Memory B cell (primary cell): ENCODE data around the gene PSMC2.
"Not testable (repeated sequence)": the region's sequence is repeated elsewhere in the genome, so short reads cannot be mapped to it uniquely, and the experiment has no call there.

Experiments
- ATAC-seq: fragments of 150-1000 bp; cut with Tn5 transposase; 2 replicates; pipeline ENCODE4 v1.10.0; 2021; ENCODE audit warnings: low read depth, mild to moderate bottlenecking, moderate library complexity
- DNase-seq, 2 donors: peaks; one replicate each; pipeline ENCODE4 v3.0.0; 2022; ENCODE audit warnings: low spot score in 2 of 2
- H3K27ac Mint-ChIP-seq: one replicate; pipeline ENCODE4 v1.8.0; 2022; ENCODE audit warnings: mild to moderate bottlenecking, moderate library complexity, mixed read lengths
- H3K27me3 Mint-ChIP-seq: one replicate; pipeline ENCODE4 v1.8.0; 2022; ENCODE audit warnings: mixed read lengths
- H3K36me3 Mint-ChIP-seq: one replicate; pipeline ENCODE4 v1.8.0; 2022; ENCODE audit warnings: mild to moderate bottlenecking, mixed read lengths
- H3K4me1 Mint-ChIP-seq: one replicate; pipeline ENCODE4 v1.8.0; 2022; ENCODE audit warnings: mixed read lengths
- H3K4me3 Mint-ChIP-seq: one replicate; pipeline ENCODE4 v1.8.0; 2022; ENCODE audit warnings: mild to moderate bottlenecking, moderate library complexity, mixed read lengths
- H3K9me3 Mint-ChIP-seq: one replicate; pipeline ENCODE4 v1.8.0; 2022; ENCODE audit warnings: mixed read lengths

PSMC2 gene

GRCh38 chr7:103389263-103389662 is 41.8 kb downstream of the PSMC2 start:
- no peak overlapping the region for H3K27ac Mint-ChIP-seq
- H3K4me1 Mint-ChIP-seq = no peaks in the 10 kb centered on the region
- H3K9me3 Mint-ChIP-seq = no peaks in the 10 kb centered on the region
- ATAC-seq (no peak), DNase-seq (no peak)
- no peak overlapping the region for H3K4me3 Mint-ChIP-seq
- peaks cover 2% of the 10 kb centered on the region for H3K27me3 Mint-ChIP-seq
- no peaks in the 10 kb centered on the region for H3K36me3 Mint-ChIP-seq

GRCh38 chr7:103391150-103391549 is 43.7 kb downstream of the PSMC2 start:
- DNase-seq (no peak), ATAC-seq (no peak)
- Mint-ChIP-seq H3K4me3 (no peak overlapping the region), H3K27ac (no peak overlapping the region), H3K9me3 (no peaks in the 10 kb centered on the region), H3K4me1 (no peaks in the 10 kb centered on the region), H3K36me3 (no peaks in the 10 kb centered on the region), H3K27me3 (peaks cover 2% of the 10 kb centered on the region)

GRCh38 chr7:103391976-103392375 is 44.5 kb downstream of the PSMC2 start:
- H3K36me3 Mint-ChIP-seq = no peaks in the 10 kb centered on the region
- H3K4me3 Mint-ChIP-seq = no peak overlapping the region
- H3K4me1 Mint-ChIP-seq = no peaks in the 10 kb centered on the region
- peaks cover 4% of the 10 kb centered on the region for H3K27me3 Mint-ChIP-seq
- H3K9me3 Mint-ChIP-seq = no peaks in the 10 kb centered on the region
- no peak overlapping the region for H3K27ac Mint-ChIP-seq
- no peak for ATAC-seq
- DNase-seq = no peak

- Mint-ChIP-seq H3K36me3 (no peaks in the 10 kb centered on the region), H3K27me3 (peaks cover 4% of the 10 kb centered on the region), H3K4me3 (no peak overlapping the region), H3K4me1 (no peaks in the 10 kb centered on the region), H3K27ac (no peak overlapping the region), H3K9me3 (no peaks in the 10 kb centered on the region)
- DNase-seq (no peak), ATAC-seq (no peak)
Observed at GRCh38 chr7:103394566-103394965, 47.1 kb downstream of the PSMC2 start.

- peaks cover 4% of the 10 kb centered on the region for H3K27me3 Mint-ChIP-seq
- H3K9me3 Mint-ChIP-seq = peaks cover under 1% of the 10 kb centered on the region
- no peak overlapping the region for H3K4me3 Mint-ChIP-seq
- H3K36me3 Mint-ChIP-seq = no peaks in the 10 kb centered on the region
- no peak for DNase-seq
- H3K27ac Mint-ChIP-seq = no peak overlapping the region
- ATAC-seq = no peak
- H3K4me1 Mint-ChIP-seq = no peaks in the 10 kb centered on the region
Observed at GRCh38 chr7:103395071-103395470, 47.6 kb downstream of the PSMC2 start.

GRCh38 chr7:103396471-103396870 is 49.0 kb downstream of the PSMC2 start:
- Mint-ChIP-seq H3K4me3 (no peak overlapping the region), H3K9me3 (peaks cover 2% of the 10 kb centered on the region), H3K27ac (no peak overlapping the region), H3K36me3 (no peaks in the 10 kb centered on the region), H3K27me3 (peaks cover 2% of the 10 kb centered on the region), H3K4me1 (no peaks in the 10 kb centered on the region)
- DNase-seq (no peak), ATAC-seq (no peak)

GRCh38 chr7:103398483-103399127 is 51.2 kb downstream of the PSMC2 start:
- no peak for ATAC-seq
- Mint-ChIP-seq H3K27ac (no peak overlapping the region), H3K4me3 (no peak overlapping the region), H3K27me3 (peaks cover 2% of the 10 kb centered on the region), H3K9me3 (peaks cover 2% of the 10 kb centered on the region), H3K4me1 (no peaks in the 10 kb centered on the region), H3K36me3 (no peaks in the 10 kb centered on the region)
- DNase-seq = no peak

GRCh38 chr7:103399687-103400086 is 52.2 kb downstream of the PSMC2 start:
- not testable (repeated sequence) for H3K9me3 Mint-ChIP-seq, DNase-seq, H3K27ac Mint-ChIP-seq, H3K27me3 Mint-ChIP-seq, H3K36me3 Mint-ChIP-seq, H3K4me3 Mint-ChIP-seq, H3K4me1 Mint-ChIP-seq, ATAC-seq

GRCh38 chr7:103405789-103406613 is 58.6 kb downstream of the PSMC2 start:
- H3K27ac Mint-ChIP-seq, H3K9me3 Mint-ChIP-seq, ATAC-seq, H3K36me3 Mint-ChIP-seq, H3K4me3 Mint-ChIP-seq, DNase-seq, H3K4me1 Mint-ChIP-seq: not testable (repeated sequence)
- peaks cover 15% of the 10 kb centered on the region for H3K27me3 Mint-ChIP-seq

- no peak for ATAC-seq
- H3K27me3 Mint-ChIP-seq = peaks cover 17% of the 10 kb centered on the region
- H3K36me3 Mint-ChIP-seq = no peaks in the 10 kb centered on the region
- H3K4me3 Mint-ChIP-seq = no peak overlapping the region
- H3K9me3 Mint-ChIP-seq = no peaks in the 10 kb centered on the region
- no peak overlapping the region for H3K27ac Mint-ChIP-seq
- DNase-seq = no peak
- no peaks in the 10 kb centered on the region for H3K4me1 Mint-ChIP-seq
Observed at GRCh38 chr7:103412151-103412550, 64.7 kb downstream of the PSMC2 start.

- DNase-seq = no peak
- H3K4me3 Mint-ChIP-seq = no peak overlapping the region
- no peaks in the 10 kb centered on the region for H3K9me3 Mint-ChIP-seq
- H3K27ac Mint-ChIP-seq = no peak overlapping the region
- H3K4me1 Mint-ChIP-seq = no peaks in the 10 kb centered on the region
- H3K36me3 Mint-ChIP-seq = no peaks in the 10 kb centered on the region
- no peak for ATAC-seq
- H3K27me3 Mint-ChIP-seq = peaks cover 19% of the 10 kb centered on the region
Observed at GRCh38 chr7:103413407-103413806, 66.0 kb downstream of the PSMC2 start.

GRCh38 chr7:103418241-103418640 is 70.8 kb downstream of the PSMC2 start:
- Mint-ChIP-seq H3K4me1 (no peaks in the 10 kb centered on the region), H3K27ac (no peak overlapping the region), H3K36me3 (no peaks in the 10 kb centered on the region), H3K9me3 (no peaks in the 10 kb centered on the region), H3K4me3 (no peak overlapping the region), H3K27me3 (peaks cover 18% of the 10 kb centered on the region)
- DNase-seq (no peak), ATAC-seq (no peak)
